NCI-H2227 treated with DMSO at 0.1 percent for 48 hours (cell line): Measurements from ENCODE around the gene CBFA2T2.

Source experiments
- DNase-seq: peaks from one replicate; lab custom pipeline; 2025; lab: John Stamatoyannopoulos, UW

CBFA2T2 gene

GRCh38 chr20:33667245-33667675 lies 177.4 kb downstream of the CBFA2T2 start:
- DNase-seq, result no peak

GRCh38 chr20:33667676-33668465 lies 178.0 kb downstream of the CBFA2T2 start:
- DNase-seq, result no peak

GRCh38 chr20:33668466-33669155 lies 178.7 kb downstream of the CBFA2T2 start:
- DNase-seq, result no peak

- DNase-seq, result no peak
These were observed 179.3 kb downstream of the CBFA2T2 start for GRCh38 chr20:33669224-33669623.

GRCh38 chr20:33669873-33670640 lies 180.2 kb downstream of the CBFA2T2 start:
- DNase-seq, result no peak

GRCh38 chr20:33670715-33671499 lies 181.0 kb downstream of the CBFA2T2 start:
- DNase-seq, result no peak

GRCh38 chr20:33671573-33672288 lies 181.8 kb downstream of the CBFA2T2 start:
- no peak for DNase-seq

GRCh38 chr20:33672426-33673113 lies 182.7 kb downstream of the CBFA2T2 start:
- no peak for DNase-seq

GRCh38 chr20:33673114-33673409 lies 183.2 kb downstream of the CBFA2T2 start:
- no peak for DNase-seq

- DNase-seq, result no peak
These were observed 183.8 kb downstream of the CBFA2T2 start for GRCh38 chr20:33673410-33674293.

- peak; percentile 68 for DNase-seq
These were observed 184.6 kb downstream of the CBFA2T2 start, which contains the start of gene NECAB3 for GRCh38 chr20:33674294-33675135. Gene NECAB3, minus strand, starts transcription at chr20:33674428. Its CDS starts 76 bp downstream, at chr20:33674352.

- no peak for DNase-seq
These were observed 185.5 kb downstream of the CBFA2T2 start for GRCh38 chr20:33675136-33675959.

GRCh38 chr20:33676121-33676520 lies 186.2 kb downstream of the CBFA2T2 start:
- no peak for DNase-seq

GRCh38 chr20:33676652-33677645 lies 187.1 kb downstream of the CBFA2T2 start:
- DNase-seq, result no peak

GRCh38 chr20:33677991-33678702 lies 188.3 kb downstream of the CBFA2T2 start:
- no peak for DNase-seq
